ENCODE measurements around the gene NPLOC4. TPM values are rescaled to one million over a fixed set of nuclear protein-coding genes. Genes with fewer than 3 reads are reported as not detected.

Gene NPLOC4
- total and polyA plus RNA-seq, 2 of the 13 experiments (the other 11 are each of a cell fraction or from before 2014, with no cell fraction given) = 57.0 to 97.0 TPM

- TF ChIP-seq ZNF740 (CRISPR knock-in tag; IDR thresholded peaks at IDR 0.05) (no peak), ZNF713 (CRISPR knock-in tag; IDR thresholded peaks at IDR 0.05) (no peak), FOXM1 (CRISPR knock-in tag; IDR thresholded peaks at IDR 0.05) (no peak), ZNF10 (CRISPR knock-in tag; IDR thresholded peaks at IDR 0.05; ENCODE audit: borderline replicate concordance, low read depth) (no peak), ZNF674 (CRISPR knock-in tag; IDR thresholded peaks at IDR 0.05; ENCODE audit: low read depth) (no peak), CREB1 (IDR thresholded peaks at IDR 0.05) (no peak), CREB1 (CRISPR knock-in tag; IDR thresholded peaks at IDR 0.05) (no peak), ZNF326 (CRISPR knock-in tag; IDR thresholded peaks at IDR 0.05; ENCODE audit: borderline replicate concordance) (no peak), FOXP4 (CRISPR knock-in tag; IDR thresholded peaks at IDR 0.05) (no peak), ZBTB44 (CRISPR knock-in tag; IDR thresholded peaks at IDR 0.05) (no peak), ARNT2 (CRISPR knock-in tag; IDR thresholded peaks at IDR 0.05; ENCODE audit: low read depth) (no peak), SNAPC5 (CRISPR knock-in tag; IDR thresholded peaks at IDR 0.05; ENCODE audit: borderline replicate concordance) (no peak), ZNF256 (CRISPR knock-in tag; conservative IDR thresholded peaks at IDR 0.05) (no peak), ZNF569 (CRISPR knock-in tag; IDR thresholded peaks at IDR 0.05; ENCODE audit: borderline replicate concordance) (no peak), ZNF274 (CRISPR knock-in tag; IDR thresholded peaks at IDR 0.05) (no peak), RBFOX2 (IDR thresholded peaks at IDR 0.05; ENCODE audit: low read depth, low read length) (no peak), ZNF644 (CRISPR knock-in tag; IDR thresholded peaks at IDR 0.05; ENCODE audit: low read depth) (no peak), EEA1 (CRISPR knock-in tag; IDR thresholded peaks at IDR 0.05; ENCODE audit: borderline replicate concordance) (no peak), MYPOP (CRISPR knock-in tag; IDR thresholded peaks at IDR 0.05) (no peak), TCF7 (IDR thresholded peaks at IDR 0.05; ENCODE audit: low read depth) (no peak), ZNF333 (CRISPR knock-in tag; IDR thresholded peaks at IDR 0.05; ENCODE audit: borderline replicate concordance) (0 out of 2 replicates have a peak, but pooled peaks have one; percentile 23), ZNF549 (CRISPR knock-in tag; IDR thresholded peaks at IDR 0.05) (no peak), SCMH1 (CRISPR knock-in tag; IDR thresholded peaks at IDR 0.05; ENCODE audit: borderline replicate concordance) (no peak), ZBTB14 (CRISPR knock-in tag; IDR thresholded peaks at IDR 0.05) (no peak), ZNF235 (CRISPR knock-in tag; IDR thresholded peaks at IDR 0.05; ENCODE audit: borderline replicate concordance) (no peak), ZFP36L2 (CRISPR knock-in tag; IDR thresholded peaks at IDR 0.05) (no peak)
These were observed 86.0 kb downstream of the NPLOC4 start (continued) for GRCh38 chr17:81550830-81551457.

Measured in HepG2 (cell line).